HG03103 (cell line): ENCODE measurements around the gene YPEL5.

Experiments used
- ATAC-seq: cut with Tn5 transposase; IDR thresholded peaks from one replicate; pipeline ENCODE4 v1.9.1; 2021; ENCODE audit warnings: low read depth; ENCODE audit not compliant: unreplicated experiment

Gene YPEL5

GRCh38 chr2:30164131-30164925 lies 17.5 kb downstream of the YPEL5 start:
- no peak for ATAC-seq

DNA sequence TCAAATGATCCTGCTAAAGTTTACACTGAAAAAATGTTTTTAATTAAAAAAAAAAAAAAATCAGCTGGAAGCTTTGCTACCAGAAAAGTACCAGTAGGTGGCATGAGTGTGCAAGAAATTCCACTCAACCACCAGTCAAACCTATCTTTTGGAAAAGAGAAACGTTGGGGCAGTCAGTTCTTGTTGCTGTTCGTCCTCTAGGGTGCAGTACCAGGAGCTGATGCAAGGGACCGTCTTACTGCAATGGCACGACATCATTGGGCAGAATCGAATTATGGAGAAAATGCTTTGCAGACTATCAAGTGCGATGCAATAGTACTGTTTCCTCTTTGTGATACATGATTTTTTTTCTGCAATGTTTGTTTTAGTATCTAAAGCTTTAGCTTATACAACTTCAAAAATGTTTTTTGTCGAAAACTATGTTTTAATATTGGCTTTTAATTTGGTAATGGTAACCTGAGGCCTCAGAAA lies 18.3 kb downstream of the YPEL5 start:
- ATAC-seq, result peak; percentile 81

- no peak for ATAC-seq
These were observed 18.8 kb downstream of the YPEL5 start for GRCh38 chr2:30165617-30166016.

DNA sequence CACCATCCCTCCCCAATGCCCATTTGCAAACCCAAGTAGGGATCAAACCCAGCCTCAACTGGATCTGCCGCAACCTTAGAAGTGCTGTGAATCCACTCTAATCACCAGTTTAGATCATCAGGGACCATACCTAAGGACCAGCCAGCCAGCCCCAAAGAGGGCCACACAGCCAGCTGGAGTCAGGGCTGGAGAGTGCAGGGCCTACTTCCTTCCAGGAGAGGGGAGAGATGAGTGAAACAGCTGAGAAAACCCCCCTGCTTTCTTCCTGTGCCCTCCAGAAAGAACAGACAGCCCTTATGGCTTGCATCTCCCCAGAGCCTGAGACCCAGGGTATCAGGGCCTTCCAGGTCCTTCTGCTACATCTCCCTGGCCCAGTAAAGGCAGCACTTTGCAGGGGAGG lies 25.8 kb downstream of the YPEL5 start:
- no peak for ATAC-seq

GRCh38 chr2:30177440-30177839 lies 30.6 kb downstream of the YPEL5 start:
- ATAC-seq, result no peak

DNA sequence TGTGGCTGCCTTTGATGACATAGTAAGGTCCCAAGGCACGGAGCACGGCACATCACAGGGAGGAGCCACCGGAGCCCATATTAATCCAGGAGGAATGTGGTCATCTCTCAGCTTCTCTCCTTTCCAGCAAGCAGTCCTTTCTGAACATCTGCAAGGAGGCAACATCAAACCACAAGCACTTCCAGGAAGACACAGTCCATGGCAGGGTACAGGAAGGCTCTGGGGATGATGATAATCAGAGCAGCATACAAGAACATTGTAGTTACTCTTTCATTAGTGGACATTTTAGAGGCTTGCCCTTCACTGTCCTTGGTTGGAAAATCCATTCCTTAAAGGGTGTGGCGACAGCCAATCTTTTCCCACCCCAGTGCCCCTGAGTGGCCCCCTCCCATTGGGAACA lies 31.1 kb downstream of the YPEL5 start:
- ATAC-seq, result no peak

- no peak for ATAC-seq
These were observed 32.0 kb downstream of the YPEL5 start for GRCh38 chr2:30178618-30179434.

DNA sequence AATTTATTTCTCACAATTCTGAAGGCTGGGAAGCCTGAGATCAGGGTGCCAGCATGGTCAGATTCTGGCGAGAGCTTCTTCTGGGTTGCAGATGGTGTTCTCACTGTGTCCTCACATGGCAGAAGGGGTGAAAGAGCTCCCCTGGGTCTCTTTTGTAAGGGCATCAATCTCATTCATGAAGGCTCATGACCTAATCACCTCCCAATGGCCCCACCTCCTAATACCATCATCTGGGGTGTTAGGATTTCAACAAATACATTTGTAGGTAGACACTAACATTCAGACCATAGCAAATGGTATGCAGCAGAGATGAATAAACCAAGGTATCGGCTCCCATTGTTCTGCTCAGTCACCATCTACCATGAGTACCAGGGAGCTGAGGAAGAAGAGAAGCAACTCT lies 32.7 kb downstream of the YPEL5 start:
- ATAC-seq, result no peak

DNA sequence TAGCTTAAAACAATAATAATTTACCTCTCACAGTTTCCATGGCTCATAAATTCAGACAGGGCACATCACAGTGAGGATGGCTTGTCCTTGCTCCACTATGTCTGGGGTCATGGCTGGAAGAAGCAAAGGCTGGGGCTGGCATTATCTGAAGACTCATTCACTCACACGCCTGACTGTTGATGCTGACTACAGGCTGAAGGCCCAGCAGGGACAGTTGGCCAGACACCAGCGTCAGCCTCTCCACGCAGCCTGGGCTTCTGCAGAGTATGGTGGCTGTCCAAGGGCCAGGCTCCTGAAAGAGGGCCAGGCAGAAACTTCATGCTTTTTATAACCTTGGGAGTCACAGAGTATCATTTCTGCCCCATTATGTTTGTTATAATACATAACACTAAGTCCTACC lies 33.4 kb downstream of the YPEL5 start:
- ATAC-seq, result no peak

DNA sequence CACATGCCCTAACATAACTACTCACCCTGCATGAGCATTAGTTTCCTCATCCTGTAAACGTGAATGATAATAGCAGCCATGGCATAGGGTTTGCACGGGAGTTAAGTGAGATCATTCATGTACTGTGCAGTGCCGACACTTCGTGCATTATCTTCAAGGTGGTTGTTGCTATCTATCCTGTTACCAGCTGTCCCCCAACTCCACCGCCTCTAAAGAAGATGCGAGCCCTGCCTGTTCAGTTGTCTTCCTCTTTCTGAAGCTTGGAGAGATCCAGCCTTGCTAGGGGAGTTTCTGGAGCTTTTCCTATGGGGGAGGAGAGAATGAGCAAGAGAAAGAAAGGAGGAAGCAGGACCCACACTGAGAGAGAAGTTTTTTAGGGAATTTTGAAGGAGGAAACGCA lies 34.4 kb downstream of the YPEL5 start:
- no peak for ATAC-seq

- no peak for ATAC-seq
These were observed 37.2 kb downstream of the YPEL5 start for GRCh38 chr2:30184035-30184434.

DNA sequence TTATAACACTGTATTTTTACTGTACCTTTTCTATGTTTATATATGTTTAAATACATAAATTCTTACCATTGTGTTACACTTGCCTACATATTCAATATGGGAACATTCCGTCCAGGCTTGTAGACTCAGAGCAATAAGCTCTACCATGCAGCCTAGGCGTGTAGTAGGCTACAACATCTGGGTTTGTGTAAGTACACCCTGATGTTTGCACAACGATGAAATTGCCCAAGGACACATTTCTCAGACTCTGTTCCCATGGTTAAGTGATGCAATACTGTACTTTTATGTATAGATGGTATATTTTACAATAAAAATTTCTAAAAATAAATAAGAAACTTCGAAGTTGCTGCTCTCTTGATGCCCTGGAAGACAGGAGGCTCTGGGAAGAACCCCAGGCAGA lies 38.4 kb downstream of the YPEL5 start:
- ATAC-seq, result no peak

GRCh38 chr2:30188292-30188691 lies 41.5 kb downstream of the YPEL5 start:
- no peak for ATAC-seq

DNA sequence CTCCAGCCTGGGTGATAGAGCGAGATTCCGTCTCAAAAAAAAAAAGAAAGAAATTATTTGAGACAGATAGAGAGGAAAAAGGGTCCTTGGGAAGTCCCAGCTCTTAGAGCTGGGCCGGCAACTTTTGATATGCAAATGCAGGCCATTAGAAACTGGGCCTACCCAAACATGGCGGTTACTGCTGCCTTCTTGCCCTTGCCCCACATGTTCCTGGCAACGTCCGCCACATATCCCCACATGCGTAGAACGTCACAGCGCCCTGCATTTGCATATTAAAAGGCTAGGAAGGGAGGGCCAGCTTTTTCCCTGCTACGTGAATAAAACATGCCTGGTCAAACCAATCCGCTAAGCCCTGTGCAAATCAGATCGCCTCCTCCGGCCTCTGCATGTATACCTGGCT lies 43.8 kb downstream of the YPEL5 start:
- no peak for ATAC-seq

DNA sequence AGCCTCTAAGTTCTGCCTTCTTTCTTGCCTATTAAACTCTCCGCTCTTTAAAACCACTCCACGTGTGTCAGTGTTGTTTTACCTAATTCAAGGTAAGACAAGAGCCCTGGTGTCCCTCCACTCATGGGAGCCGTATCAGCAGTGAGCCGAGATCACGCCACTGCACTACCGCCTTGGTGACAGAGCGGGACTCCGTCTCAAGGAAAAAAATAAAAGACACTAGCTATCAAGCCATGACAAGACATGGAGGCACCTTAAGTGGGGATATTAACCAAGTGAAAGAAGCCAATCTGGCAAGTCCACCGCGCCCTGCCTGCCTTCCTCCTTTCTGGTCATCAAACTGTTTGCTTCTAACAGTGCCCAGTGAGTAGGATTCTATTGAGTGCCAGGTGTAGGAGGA lies 44.3 kb downstream of the YPEL5 start:
- no peak for ATAC-seq

DNA sequence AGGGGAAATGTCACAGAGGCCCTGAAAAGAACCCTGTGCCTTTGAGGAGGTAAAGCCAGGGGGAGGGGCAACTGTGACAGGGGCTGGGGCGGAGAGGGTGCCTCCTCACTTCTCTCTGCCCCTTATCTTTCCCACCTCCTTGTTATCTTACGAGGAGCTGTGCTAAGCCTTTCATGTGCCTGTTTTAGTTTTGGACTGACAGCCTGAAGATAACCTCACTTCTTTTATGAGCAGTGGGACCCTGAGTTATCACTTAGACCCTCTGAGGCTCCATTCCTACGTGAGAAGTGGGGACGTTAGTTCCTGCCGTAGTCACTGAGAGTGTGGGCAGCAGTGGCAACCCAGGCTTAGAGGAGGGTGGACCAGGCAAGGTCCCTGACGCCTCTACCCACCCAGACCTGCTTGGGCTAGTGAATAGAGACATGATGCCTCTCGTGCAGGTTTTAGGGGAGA lies 45.0 kb downstream of the YPEL5 start:
- ATAC-seq, result no peak

DNA sequence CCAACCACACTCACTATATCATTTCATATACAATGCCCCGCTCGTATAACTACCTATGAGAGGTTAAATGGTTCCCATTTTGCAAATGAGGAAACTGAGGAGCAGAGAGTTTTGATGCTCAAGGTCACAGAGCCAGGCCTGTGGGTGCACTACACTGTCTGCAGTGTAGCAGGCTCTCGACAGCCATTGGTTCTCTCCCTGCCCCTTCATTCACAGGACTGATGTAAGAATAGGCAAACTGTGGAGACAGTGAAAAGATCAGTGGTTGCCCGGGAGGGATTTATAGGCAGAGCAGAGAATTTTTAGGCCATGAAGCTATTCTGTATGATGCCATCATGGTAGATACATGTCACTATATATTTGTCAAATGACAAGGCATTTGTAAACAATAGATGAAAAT lies 45.5 kb downstream of the YPEL5 start:
- ATAC-seq, result no peak

DNA sequence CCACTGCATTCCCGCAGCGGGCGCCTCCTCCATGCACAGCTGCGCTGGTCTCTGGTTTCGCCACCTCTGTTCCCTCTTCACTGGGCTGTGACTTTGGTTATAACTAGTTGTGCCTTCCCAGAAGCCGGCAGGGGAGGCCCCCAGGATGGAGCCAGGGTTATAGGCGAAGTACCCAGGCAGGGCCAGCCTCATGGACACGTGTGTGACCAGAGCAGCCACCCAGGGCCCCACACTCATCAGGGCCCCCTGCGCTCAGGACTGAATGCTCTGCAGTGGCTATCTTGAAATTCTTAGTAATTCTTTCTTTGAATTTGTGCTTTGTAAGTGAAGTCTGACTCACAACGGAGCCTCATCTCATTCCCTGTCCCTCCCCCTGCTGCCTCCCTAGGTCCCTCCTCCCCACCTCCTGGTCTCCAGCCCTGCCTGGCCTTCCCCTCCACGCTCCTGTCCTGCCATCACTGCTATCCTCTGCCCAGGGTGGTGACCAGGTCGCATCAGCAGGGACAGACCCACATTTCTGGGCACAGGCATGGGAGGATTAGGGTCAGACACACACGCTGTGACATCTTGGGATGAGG lies 46.4 kb downstream of the YPEL5 start:
- no peak for ATAC-seq

DNA sequence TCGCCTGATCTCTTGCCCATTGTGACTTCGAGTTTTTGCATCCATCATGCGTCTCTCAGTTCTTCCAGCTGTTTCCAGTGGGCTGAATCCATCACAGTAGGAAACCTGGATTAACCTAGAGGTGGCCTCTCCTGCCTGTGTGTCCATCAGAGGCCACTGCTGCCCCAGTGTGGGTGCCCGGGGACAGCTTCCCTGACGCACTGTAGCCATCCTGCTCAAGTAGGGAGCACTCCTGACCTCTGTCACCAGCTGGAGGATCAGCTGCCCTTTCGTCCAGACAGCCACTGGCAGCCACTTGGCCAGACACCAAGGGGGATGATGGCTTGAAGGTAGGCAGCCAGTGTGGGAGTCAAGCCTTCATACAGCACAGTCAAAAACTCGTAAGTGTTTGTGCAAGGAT lies 47.6 kb downstream of the YPEL5 start:
- ATAC-seq, result no peak

DNA sequence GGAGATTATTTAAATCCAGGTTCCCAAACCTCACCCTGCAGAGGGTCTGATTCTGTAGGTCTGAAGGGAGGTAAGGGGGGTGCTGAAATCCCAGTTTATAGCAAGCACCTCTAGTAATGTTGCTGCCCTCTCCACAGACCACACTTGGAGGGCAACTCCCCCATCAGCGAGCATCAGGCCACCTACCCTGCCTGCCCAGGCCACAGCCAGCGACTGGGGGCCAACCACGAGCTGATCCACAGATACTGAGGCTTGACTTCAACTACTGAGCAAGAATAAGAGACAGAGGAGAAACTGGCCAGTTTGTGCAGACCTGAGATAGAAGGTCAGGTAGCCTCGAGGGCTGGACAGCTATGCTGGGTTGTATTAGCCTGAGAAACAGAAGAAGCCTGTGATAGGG lies 48.2 kb downstream of the YPEL5 start:
- ATAC-seq, result no peak

GRCh38 chr2:30197570-30198192 lies 50.9 kb downstream of the YPEL5 start:
- ATAC-seq, result no peak
